ENCODE results near the gene CFAP43.

The CFAP43 gene

GRCh38 chr10:104085801-104086400 is 146.3 kb downstream of the CFAP43 start, which contains the start of gene COL17A1:
COL17A1 (minus strand) TSS chr10:104085880; CDS start chr10:104080673, 5,207 bp downstream.
- no peak for DNase-seq

- no peak for DNase-seq
These were observed 147.6 kb downstream of the CFAP43 start for GRCh38 chr10:104084482-104085142.

DNA sequence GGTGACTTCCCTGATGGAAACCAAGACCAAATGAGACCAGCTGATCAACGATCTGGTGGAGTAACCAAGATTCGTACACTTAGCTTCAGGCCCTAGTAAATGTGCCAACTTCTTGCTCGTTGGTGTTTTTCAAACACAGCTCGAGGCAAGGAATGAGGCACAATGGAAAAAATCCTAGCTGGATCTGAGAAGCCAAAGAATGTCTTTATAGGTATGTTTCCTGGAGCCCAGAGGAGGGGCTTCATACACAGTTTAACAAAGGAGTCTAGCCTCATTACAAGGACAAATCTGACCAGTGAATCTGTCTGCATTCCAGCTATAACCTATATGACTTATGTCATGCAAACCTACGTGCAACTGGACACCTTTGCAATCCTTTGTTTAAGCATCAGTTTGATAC is 150.2 kb downstream of the CFAP43 start:
- no peak for DNase-seq

DNA sequence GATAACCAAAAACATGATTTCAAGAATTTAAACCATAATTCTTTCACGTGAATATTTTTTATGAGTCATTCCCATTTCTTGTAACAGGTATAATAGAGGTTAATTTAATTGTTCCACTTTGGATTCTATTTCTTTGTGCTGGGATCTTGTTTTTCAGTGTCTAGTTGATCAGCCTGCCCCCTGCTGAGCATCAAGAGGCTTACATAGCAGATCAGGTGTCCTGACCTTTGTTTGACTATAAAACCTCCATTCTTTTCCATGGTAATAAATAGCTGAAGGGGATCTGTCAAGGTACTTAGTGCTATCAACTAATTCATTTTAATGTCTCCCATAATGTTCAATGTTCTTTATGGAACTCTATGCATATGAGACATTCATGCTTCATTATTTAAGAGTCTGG is 151.4 kb downstream of the CFAP43 start:
- no peak for DNase-seq
